Measurements from ENCODE around the gene ZNF362. TPM values are rescaled to one million over a fixed set of nuclear protein-coding genes. Genes with fewer than 3 reads are reported as not detected.

ZNF362 gene
- total RNA-seq, 6 experiments from 2014 or later = 15.3 to 19.6 (median 17.0) TPM

DNA sequence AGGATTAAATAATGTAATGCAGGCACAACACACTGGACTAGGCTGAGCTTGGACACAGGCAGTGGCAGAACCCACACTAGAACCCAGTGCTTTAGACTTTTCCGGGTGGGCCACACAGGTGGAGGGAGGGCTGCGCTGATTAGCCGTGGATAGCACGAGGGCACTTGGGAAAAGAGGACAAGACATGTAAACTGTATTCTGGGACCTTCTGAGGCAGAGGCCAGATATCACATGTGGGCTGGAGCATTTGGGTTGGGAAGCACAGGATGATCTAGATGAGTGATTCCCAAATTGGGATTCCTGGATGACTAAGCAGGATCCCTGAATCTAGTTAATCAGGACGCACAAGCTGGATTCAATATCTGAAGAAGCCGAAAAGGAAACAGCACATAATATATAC, 84.9 kb downstream of the ZNF362 start:
- Mint-ChIP-seq H3K4me1 (ENCODE audit: low read depth) (peaks cover 100% of the 10 kb centered on the region), H3K27me3 (ENCODE audit: insufficient read depth) (no peaks in the 10 kb centered on the region; the same call in none of the 2 replicates), H3K36me3 (ENCODE audit: low read depth) (peaks cover 43% of the 10 kb centered on the region), H3K27ac (peak overlapping the region; percentile 96), H3K4me3 (peak overlapping the region; percentile 93), H3K9me3 (no peaks in the 10 kb centered on the region)
- TF ChIP-seq, protein P1, sequence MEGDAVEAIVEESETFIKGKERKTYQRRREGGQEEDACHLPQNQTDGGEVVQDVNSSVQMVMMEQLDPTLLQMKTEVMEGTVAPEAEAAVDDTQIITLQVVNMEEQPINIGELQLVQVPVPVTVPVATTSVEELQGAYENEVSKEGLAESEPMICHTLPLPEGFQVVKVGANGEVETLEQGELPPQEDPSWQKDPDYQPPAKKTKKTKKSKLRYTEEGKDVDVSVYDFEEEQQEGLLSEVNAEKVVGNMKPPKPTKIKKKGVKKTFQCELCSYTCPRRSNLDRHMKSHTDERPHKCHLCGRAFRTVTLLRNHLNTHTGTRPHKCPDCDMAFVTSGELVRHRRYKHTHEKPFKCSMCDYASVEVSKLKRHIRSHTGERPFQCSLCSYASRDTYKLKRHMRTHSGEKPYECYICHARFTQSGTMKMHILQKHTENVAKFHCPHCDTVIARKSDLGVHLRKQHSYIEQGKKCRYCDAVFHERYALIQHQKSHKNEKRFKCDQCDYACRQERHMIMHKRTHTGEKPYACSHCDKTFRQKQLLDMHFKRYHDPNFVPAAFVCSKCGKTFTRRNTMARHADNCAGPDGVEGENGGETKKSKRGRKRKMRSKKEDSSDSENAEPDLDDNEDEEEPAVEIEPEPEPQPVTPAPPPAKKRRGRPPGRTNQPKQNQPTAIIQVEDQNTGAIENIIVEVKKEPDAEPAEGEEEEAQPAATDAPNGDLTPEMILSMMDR (IDR thresholded peaks at IDR 0.05) = no peak
- no peak for DNase-seq

DNA sequence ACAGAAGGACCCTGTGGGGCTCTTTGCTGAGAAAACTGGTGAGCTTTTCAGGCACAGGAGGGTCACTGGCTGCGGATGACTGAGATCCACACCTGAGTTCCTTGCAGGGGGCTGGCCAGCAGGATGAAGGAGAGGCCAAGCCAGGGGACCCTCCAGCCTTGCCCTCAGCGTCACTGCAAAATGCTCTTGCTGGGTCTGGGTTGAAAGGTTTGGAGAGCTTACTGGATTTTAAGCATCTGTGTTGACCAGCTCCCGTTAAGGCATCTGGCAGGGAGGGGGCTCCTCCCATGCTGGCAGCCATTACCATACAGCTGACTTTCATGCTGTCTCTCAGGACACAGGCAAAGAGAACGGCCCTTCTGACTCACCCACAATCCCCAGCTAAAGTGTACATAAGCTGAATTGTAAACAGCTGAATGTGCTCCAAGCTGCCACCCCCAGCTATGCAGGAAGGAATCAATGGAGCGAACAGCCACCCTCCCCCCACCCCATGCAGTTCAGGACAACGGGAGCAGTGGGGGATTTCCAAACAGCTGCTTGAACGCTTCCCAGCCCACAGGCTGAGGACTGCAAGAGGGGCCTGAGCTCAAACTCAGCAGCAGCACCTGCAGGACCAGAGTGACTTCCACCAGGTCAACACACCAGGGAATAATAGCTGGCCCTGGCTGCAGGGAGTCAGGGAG, 85.9 kb downstream of the ZNF362 start:
- peaks cover 52% of the 10 kb centered on the region for H3K36me3 Mint-ChIP-seq (ENCODE audit: low read depth)
- H3K4me1 Mint-ChIP-seq (ENCODE audit: low read depth) = peaks cover 100% of the 10 kb centered on the region
- peak; percentile 93 for DNase-seq
- H3K4me3 Mint-ChIP-seq = peak overlapping the region; percentile 93
- peak overlapping the region; percentile 96 for H3K27ac Mint-ChIP-seq
- H3K9me3 Mint-ChIP-seq = no peaks in the 10 kb centered on the region
- no peaks in the 10 kb centered on the region; the same call in none of the 2 replicates for H3K27me3 Mint-ChIP-seq (ENCODE audit: insufficient read depth)
- TF ChIP-seq, protein P1 (IDR thresholded peaks at IDR 0.05) = no peak

GRCh38 chr1:33343539-33343938, 87.2 kb downstream of the ZNF362 start:
- TF ChIP-seq, protein P1 (IDR thresholded peaks at IDR 0.05) = no peak
- Mint-ChIP-seq H3K27me3 (ENCODE audit: insufficient read depth) (no peaks in the 10 kb centered on the region; the same call in none of the 2 replicates), H3K27ac (peak overlapping the region; percentile 96), H3K4me3 (peak overlapping the region; percentile 93), H3K9me3 (no peaks in the 10 kb centered on the region), H3K4me1 (ENCODE audit: low read depth) (peaks cover 93% of the 10 kb centered on the region), H3K36me3 (ENCODE audit: low read depth) (peaks cover 53% of the 10 kb centered on the region)
- DNase-seq = no peak

DNA sequence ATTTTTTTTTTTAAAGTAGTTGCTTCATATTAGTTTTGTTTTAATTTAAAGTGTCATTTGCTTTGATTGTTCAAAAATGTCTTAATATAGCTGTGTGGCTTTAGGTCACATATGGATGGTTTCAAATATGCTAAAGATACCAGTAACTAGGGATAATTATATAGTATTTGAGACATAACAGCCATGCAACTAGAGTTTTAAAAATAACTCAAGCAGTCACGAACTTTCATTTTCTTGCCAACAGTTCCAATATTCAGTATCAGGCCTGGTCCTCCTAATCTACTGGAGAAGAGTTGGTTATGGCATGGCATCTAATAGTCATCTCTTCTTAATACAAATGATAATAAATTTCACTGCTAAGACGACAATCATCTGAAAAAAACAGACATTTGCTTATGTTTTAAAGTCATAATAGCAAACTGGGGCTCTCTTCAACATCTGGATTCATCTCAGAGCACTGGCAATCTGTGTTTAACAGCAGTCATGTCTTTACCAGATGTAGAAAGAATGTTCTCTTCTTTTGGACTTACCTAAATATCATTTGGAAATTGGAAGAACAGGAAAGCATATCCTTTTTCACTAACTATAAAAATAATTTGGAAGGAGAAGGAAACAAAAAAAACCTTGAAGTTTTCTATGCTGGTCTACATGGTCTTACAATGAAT, 88.7 kb downstream of the ZNF362 start:
- no peaks in the 10 kb centered on the region; the same call in none of the 2 replicates for H3K27me3 Mint-ChIP-seq (ENCODE audit: insufficient read depth)
- H3K36me3 Mint-ChIP-seq (ENCODE audit: low read depth) = peaks cover 56% of the 10 kb centered on the region
- TF ChIP-seq, protein P1 (IDR thresholded peaks at IDR 0.05) = no peak
- peak overlapping the region; percentile 96 for H3K27ac Mint-ChIP-seq
- no peaks in the 10 kb centered on the region for H3K9me3 Mint-ChIP-seq
- H3K4me1 Mint-ChIP-seq (ENCODE audit: low read depth) = peaks cover 78% of the 10 kb centered on the region
- peak overlapping the region; percentile 93 for H3K4me3 Mint-ChIP-seq
- DNase-seq = no peak

DNA sequence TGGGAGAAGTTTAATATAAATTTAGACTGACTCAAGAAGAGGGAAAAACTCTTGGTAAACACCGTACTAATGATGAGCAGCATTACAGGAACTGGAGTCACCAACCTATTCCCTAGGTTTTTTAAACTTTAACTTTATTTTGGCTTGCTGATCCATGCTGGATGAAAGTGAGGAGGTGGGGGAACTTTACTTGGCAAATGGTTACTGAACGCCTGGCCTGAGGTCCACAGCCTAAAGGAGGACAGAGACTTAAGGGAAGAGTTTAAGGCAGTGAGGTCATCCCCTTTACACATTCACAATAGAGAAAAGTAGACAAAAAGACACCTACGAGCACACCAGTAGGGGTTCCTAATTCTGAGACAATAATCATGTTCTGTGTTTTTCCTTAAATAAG, 90.2 kb downstream of the ZNF362 start:
- peaks cover 46% of the 10 kb centered on the region for H3K36me3 Mint-ChIP-seq (ENCODE audit: low read depth)
- DNase-seq = no peak
- peaks cover 78% of the 10 kb centered on the region for H3K4me1 Mint-ChIP-seq (ENCODE audit: low read depth)
- TF ChIP-seq, protein P1 (IDR thresholded peaks at IDR 0.05) = no peak; the same call in 1 of the 2 replicates
- peak overlapping the region; percentile 96 for H3K27ac Mint-ChIP-seq
- no peaks in the 10 kb centered on the region for H3K9me3 Mint-ChIP-seq
- no peaks in the 10 kb centered on the region; the same call in 1 of the 2 replicates for H3K27me3 Mint-ChIP-seq (ENCODE audit: insufficient read depth)
- H3K4me3 Mint-ChIP-seq = peak overlapping the region; percentile 93
